Panc1 (cell line): Measurements from ENCODE around the gene VPS16. TPM values are rescaled to one million over a fixed set of nuclear protein-coding genes. Genes with fewer than 3 reads are reported as not detected.
A peak's percentile ranks its signal among the peaks of the same experiment; 100 is the strongest.

Source experiments
- ATAC-seq: fragments of 200-7000 bp; cut with Tn5 transposase; 2 replicates; pipeline ENCODE4 v1.9.1; 2020; ENCODE audit warnings: mild to moderate bottlenecking, moderate library complexity
- BruUV-seq: library from RNA; stranded (reverse); fragments of 400-500 nt; replicated peaks from 2 replicates; lab custom pipeline; 2021; lab: Mats Ljungman, UMichigan
- CTCF ChIA-PET: fragments of 300-600 bp; sonication (Branson Sonifier 250); formaldehyde crosslinking; loops from one replicate; lab custom pipeline; 2022; ENCODE audit warnings: antibody characterized with exemption; lab: Charles Lee
- POLR2A ChIA-PET: fragments of 300-600 bp; sonication (Branson Sonifier 250); formaldehyde crosslinking; loops from one replicate; lab custom pipeline; 2022; ENCODE audit warnings: antibody characterized with exemption; lab: Charles Lee
- DNase-seq: peaks from one replicate; pipeline ENCODE4 v3.0.0-alpha.2; 2010; ENCODE audit warnings: low read depth, low spot score
- H3K27ac ChIP-seq: 2 replicates; pipeline ENCODE4 v1.5.1; 2011; ENCODE audit warnings: mild to moderate bottlenecking, low read length, inconsistent platforms
- H3K27me3 ChIP-seq: fragments of 200-500 bp; sonication (Bioruptor generic); 2 replicates; pipeline ENCODE4 v1.6.0; 2014; ENCODE audit warnings: low read length, inconsistent platforms; ENCODE audit not compliant: control insufficient read depth, insufficient read depth
- H3K36me3 ChIP-seq: fragments of 200-500 bp; sonication (Bioruptor generic); 2 replicates; pipeline ENCODE4 v1.5.1; 2014; ENCODE audit warnings: inconsistent platforms, mild to moderate bottlenecking, low read length, moderate library complexity; ENCODE audit not compliant: control insufficient read depth, insufficient read depth
- H3K4me1 ChIP-seq: 2 replicates; pipeline ENCODE4 v1.5.1; 2011; ENCODE audit warnings: inconsistent platforms, mild to moderate bottlenecking, low read length, moderate library complexity; ENCODE audit not compliant: control insufficient read depth, insufficient read depth
- H3K4me3 ChIP-seq, 2 experiments: 2 replicates each; pipeline ENCODE4 v1.5.1; 2011 to 2012; ENCODE audit warnings: low read depth in 2 of 2, low read length in 2 of 2, mild to moderate bottlenecking in 2 of 2, inconsistent platforms in 1 of 2, moderate library complexity in 1 of 2
- H3K9me3 ChIP-seq: fragments of 200-500 bp; sonication (Bioruptor generic); 2 replicates; pipeline ENCODE4 v1.5.1; 2014; ENCODE audit warnings: low read depth, mild to moderate bottlenecking, inconsistent platforms, low read length, moderate library complexity; ENCODE audit not compliant: control insufficient read depth, insufficient read depth
- POLR2AphosphoS5 ChIP-seq: IDR thresholded peaks from 2 replicates; pipeline ENCODE4 v1.6.1; 2012; ENCODE audit warnings: mild to moderate bottlenecking, low read depth, low read length, moderate library complexity
- REST ChIP-seq, 2 experiments: IDR thresholded peaks; 2 replicates each; pipeline ENCODE4 v1.6.1; 2011 to 2012; ENCODE audit warnings: low read depth in 2 of 2, control low read depth in 1 of 2, low read length in 1 of 2, mild to moderate bottlenecking in 1 of 2, moderate library complexity in 1 of 2; ENCODE audit not compliant: insufficient read depth in 1 of 2
- SIN3A ChIP-seq: IDR thresholded peaks from 2 replicates; pipeline ENCODE4 v1.6.1; 2012; ENCODE audit warnings: low read depth, mild to moderate bottlenecking, low read length, moderate library complexity, borderline replicate concordance; ENCODE audit not compliant: insufficient read depth
- TCF7L2 ChIP-seq: IDR thresholded peaks from 2 replicates; pipeline ENCODE4 v1.6.1; 2011; ENCODE audit warnings: mild to moderate bottlenecking, low read depth, low read length, inconsistent platforms
- in situ Hi-C: cut with HindIII; loops from 2 replicates; pipeline ENCODE4 v1.10.0; 2016; ENCODE audit warnings: low sequenced_read_pairs, low pct_unique_long_range_greater_than_20kb
- intact Hi-C: fragments of 100-400 bp; cut with micrococcal nuclease; formaldehyde crosslinking; loops from one replicate; pipeline ENCODE4 v1.10.0; 2022; ENCODE audit not compliant: unreplicated experiment
- total RNA-seq: library from RNA; stranded (reverse); gene quantifications from one replicate; pipeline ENCODE4 v1.2.1, GENCODE V29; 2021; ENCODE audit not compliant: unreplicated experiment
- TF ChIP-seq, protein P1 (sequence below): fragments of 450-650 bp; IDR thresholded peaks from 2 replicates; pipeline ENCODE4 v1.5.1; 2017; ENCODE audit warnings: mild to moderate bottlenecking

Gene VPS16
- total RNA-seq, 1 experiment from 2014 or later: 35.3 TPM

GRCh38 chr20:2887715-2888114, 47.2 kb downstream of the VPS16 start:
- intact Hi-C loops: no loop called here
- TF ChIP-seq TCF7L2 (no peak), POLR2AphosphoS5 (no peak), REST (IDR thresholded peaks at IDR 0.05; ENCODE audit: insufficient read depth in 1 of 2, low read depth in 2 of 2, low read length in 1 of 2) (no peak), SIN3A (no peak)
- TF ChIP-seq, protein P1, sequence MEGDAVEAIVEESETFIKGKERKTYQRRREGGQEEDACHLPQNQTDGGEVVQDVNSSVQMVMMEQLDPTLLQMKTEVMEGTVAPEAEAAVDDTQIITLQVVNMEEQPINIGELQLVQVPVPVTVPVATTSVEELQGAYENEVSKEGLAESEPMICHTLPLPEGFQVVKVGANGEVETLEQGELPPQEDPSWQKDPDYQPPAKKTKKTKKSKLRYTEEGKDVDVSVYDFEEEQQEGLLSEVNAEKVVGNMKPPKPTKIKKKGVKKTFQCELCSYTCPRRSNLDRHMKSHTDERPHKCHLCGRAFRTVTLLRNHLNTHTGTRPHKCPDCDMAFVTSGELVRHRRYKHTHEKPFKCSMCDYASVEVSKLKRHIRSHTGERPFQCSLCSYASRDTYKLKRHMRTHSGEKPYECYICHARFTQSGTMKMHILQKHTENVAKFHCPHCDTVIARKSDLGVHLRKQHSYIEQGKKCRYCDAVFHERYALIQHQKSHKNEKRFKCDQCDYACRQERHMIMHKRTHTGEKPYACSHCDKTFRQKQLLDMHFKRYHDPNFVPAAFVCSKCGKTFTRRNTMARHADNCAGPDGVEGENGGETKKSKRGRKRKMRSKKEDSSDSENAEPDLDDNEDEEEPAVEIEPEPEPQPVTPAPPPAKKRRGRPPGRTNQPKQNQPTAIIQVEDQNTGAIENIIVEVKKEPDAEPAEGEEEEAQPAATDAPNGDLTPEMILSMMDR: no peak
- Histone ChIP-seq H3K4me3 (no peak overlapping the region), H3K4me1 (no peaks in the 10 kb centered on the region), H3K27me3 (no peaks in the 10 kb centered on the region), H3K36me3 (no peaks in the 10 kb centered on the region), H3K27ac (no peak overlapping the region), H3K9me3 (no peaks in the 10 kb centered on the region)
- CTCF ChIA-PET: no interaction called here
- in situ Hi-C loops: no loop called here
- ATAC-seq: no peak
- BruUV-seq: TSS peak; percentile 29
- DNase-seq: no peak
- POLR2A ChIA-PET: no interaction called here

- Histone ChIP-seq H3K9me3 (no peaks in the 10 kb centered on the region), H3K4me3 (no peak overlapping the region), H3K36me3 (no peaks in the 10 kb centered on the region), H3K27me3 (no peaks in the 10 kb centered on the region), H3K27ac (no peak overlapping the region), H3K4me1 (no peaks in the 10 kb centered on the region)
- BruUV-seq: no TSS peak
- DNase-seq: no peak
- ChIA-PET POLR2A (no interaction called here), CTCF (no interaction called here)
- in situ Hi-C loops (no loop called here), intact Hi-C loops (no loop called here)
- ATAC-seq: no peak
- TF ChIP-seq TCF7L2 (no peak), POLR2AphosphoS5 (no peak), SIN3A (no peak), REST (IDR thresholded peaks at IDR 0.05; ENCODE audit: insufficient read depth in 1 of 2, low read depth in 2 of 2, low read length in 1 of 2) (no peak)
- TF ChIP-seq, protein P1: no peak
Observed at GRCh38 chr20:2888224-2888955, 47.8 kb downstream of the VPS16 start.
